Measurements from ENCODE around the gene FNDC3B. TPM values are rescaled to one million over a fixed set of nuclear protein-coding genes. Genes with fewer than 3 reads are reported as not detected.

Gene FNDC3B
- total and polyA plus RNA-seq, 9 donors, result 22.1 to 198 (median 108) TPM

DNA sequence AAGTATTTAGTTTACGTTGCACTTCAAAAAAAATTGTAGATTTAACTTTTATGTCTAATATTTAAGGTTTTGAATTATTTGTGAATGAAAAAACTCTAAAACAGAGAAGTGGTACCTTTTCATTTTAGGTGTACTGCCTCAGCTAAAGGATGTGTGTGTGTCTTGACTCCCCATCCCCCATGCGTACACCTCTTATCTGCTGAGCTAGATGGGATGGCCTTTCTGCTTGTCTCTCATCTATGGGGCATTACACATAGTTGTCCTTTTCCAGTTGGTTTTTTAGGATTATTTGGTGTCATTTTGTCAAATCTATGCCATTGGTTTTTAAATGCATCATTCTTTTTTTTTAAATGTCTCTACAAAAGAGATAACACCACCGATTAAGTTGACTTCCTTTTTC is 110.9 kb downstream of the FNDC3B start:
- Histone ChIP-seq H3K36me3 (no peaks in the 10 kb centered on the region), H3K4me1 (ENCODE audit: insufficient read depth) (peaks cover 14% of the 10 kb centered on the region), H3K9me3 (no peaks in the 10 kb centered on the region), H3K27me3 (no peaks in the 10 kb centered on the region), H3K4me3 (no peak overlapping the region), H3K27ac (no peak overlapping the region)
- intact Hi-C loops (cut with DNase I), result loop anchor here in 1 of 4 donors (10.0 kb wide), 1 partner anchor 105 kb away; no protein-coding TSS in a partner anchor
- no peak for DNase-seq
- TF ChIP-seq EP300 (IDR thresholded peaks at IDR 0.05), result no peak
- TF ChIP-seq, protein P1, sequence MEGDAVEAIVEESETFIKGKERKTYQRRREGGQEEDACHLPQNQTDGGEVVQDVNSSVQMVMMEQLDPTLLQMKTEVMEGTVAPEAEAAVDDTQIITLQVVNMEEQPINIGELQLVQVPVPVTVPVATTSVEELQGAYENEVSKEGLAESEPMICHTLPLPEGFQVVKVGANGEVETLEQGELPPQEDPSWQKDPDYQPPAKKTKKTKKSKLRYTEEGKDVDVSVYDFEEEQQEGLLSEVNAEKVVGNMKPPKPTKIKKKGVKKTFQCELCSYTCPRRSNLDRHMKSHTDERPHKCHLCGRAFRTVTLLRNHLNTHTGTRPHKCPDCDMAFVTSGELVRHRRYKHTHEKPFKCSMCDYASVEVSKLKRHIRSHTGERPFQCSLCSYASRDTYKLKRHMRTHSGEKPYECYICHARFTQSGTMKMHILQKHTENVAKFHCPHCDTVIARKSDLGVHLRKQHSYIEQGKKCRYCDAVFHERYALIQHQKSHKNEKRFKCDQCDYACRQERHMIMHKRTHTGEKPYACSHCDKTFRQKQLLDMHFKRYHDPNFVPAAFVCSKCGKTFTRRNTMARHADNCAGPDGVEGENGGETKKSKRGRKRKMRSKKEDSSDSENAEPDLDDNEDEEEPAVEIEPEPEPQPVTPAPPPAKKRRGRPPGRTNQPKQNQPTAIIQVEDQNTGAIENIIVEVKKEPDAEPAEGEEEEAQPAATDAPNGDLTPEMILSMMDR (IDR thresholded peaks at IDR 0.05), result no peak
- 83 to 89% (median 85%) methylated on average over 3 of the region's 3 CpGs for WGBS, 3 donors

DNA sequence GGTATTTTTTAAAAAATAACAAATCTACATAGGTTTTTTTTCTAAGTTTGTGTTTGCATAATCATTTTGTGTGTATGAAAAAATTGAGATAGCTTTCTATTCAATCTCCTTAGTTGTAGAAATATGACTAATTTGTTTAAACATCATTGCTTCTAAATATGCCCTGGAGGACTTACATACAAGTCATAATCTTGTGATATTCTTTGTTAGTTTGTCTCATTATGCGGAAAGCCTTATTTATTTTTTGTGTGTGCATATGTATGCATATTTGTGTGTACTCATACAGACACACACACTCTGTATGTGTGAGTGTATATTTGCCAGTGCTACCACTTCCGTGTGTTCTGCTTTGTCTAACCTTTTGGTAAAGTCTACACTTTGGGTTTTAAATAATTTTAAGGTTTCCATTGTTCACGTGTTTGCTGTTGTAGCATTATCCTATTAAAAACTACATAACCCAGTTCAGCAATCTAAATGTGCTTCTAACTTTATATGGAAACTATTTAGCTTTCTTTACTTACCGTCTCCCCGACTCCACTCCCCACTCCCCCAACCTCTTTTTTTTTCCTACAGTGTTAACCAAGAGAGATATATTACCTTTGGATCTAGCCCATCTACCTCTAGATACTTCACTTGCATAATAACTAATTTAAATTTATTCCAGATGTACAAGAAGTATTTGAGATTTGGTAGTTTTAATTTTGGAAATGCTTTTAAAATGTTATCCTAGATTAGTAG is 111.7 kb downstream of the FNDC3B start:
- H3K9me3 ChIP-seq, result no peaks in the 10 kb centered on the region
- no peak for DNase-seq
- 62 to 84% (median 70%) methylated on average over 5 of the region's 5 CpGs for WGBS, 3 donors
- H3K27me3 ChIP-seq, result no peaks in the 10 kb centered on the region
- intact Hi-C loops (cut with DNase I), result loop anchor here in 1 of 4 donors (10.0 kb wide), 1 partner anchor 106 kb away; no protein-coding TSS in a partner anchor
- peaks cover 15% of the 10 kb centered on the region for H3K4me1 ChIP-seq (ENCODE audit: insufficient read depth)
- H3K27ac ChIP-seq, result no peak overlapping the region
- TF ChIP-seq, protein P1 (IDR thresholded peaks at IDR 0.05), result no peak
- TF ChIP-seq EP300 (IDR thresholded peaks at IDR 0.05) (no peak), POLR2A (IDR thresholded peaks at IDR 0.05) (no peak)
- H3K36me3 ChIP-seq, result no peaks in the 10 kb centered on the region
- H3K4me3 ChIP-seq, result no peak overlapping the region

DNA sequence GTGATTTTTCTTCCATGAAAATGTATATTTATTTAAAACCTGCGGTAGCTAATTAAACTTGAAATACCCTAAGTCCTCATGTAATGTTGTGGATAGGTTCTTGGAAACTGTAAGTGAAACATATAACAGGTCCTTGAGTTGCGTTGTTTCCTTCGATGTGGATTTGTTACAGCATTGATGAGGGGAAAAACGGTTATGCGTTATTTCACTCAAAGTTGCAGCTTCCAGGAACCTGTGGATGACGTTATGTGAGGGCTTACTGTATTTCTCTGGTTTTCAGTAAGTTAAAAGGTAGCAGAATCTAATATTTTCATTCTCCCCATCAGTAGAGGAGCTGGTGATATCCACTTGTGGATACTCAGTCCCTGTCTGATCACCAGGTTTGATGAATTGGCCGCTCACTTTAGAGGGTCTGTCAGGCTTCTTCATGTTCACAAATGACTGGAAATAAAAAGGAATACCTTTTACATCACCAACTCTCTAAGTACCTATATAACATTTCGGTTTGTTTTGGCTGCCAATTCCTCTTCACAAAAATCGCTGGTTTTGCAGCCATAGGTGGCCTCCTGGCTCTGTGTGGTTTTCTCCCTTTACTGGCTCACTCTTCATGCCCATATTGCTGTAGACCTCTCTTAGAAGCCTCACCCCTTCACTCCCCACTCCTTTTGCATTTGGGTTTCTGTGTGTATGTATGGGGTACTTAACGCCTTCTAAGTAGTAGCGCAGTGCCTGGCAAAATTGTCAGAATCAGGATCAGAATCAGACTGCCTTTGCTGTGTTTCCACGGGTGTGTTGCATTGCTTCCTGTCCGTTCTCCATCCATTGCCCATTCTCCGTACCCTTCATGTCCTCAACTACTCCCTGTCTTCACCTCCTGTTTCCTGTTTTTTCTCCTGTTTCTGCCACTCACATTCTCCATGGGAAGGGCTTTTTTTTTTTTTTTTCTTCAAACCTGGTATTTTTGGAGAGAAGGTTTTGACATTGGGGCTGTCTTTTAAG is 112.6 kb downstream of the FNDC3B start:
- H3K4me3 ChIP-seq, result no peak overlapping the region
- H3K9me3 ChIP-seq, result no peaks in the 10 kb centered on the region
- peak overlapping the region in 1 of 2 donors; percentile 73 for H3K27ac ChIP-seq
- H3K36me3 ChIP-seq, result no peaks in the 10 kb centered on the region
- no peak for DNase-seq
- H3K4me1 ChIP-seq (ENCODE audit: insufficient read depth), result peaks cover 17% of the 10 kb centered on the region
- no peaks in the 10 kb centered on the region for H3K27me3 ChIP-seq
- intact Hi-C loops (cut with DNase I), result loop anchor here in 1 of 4 donors (10.0 kb wide), 1 partner anchor 107 kb away; no protein-coding TSS in a partner anchor
- WGBS, 3 donors, result 79 to 89% (median 88%) methylated on average over 14 of the region's 14 CpGs
- TF ChIP-seq EP300 (IDR thresholded peaks at IDR 0.05), result no peak
- TF ChIP-seq, protein P1 (IDR thresholded peaks at IDR 0.05), result no peak
- TF ChIP-seq POLR2A (IDR thresholded peaks at IDR 0.05), result no peak

DNA sequence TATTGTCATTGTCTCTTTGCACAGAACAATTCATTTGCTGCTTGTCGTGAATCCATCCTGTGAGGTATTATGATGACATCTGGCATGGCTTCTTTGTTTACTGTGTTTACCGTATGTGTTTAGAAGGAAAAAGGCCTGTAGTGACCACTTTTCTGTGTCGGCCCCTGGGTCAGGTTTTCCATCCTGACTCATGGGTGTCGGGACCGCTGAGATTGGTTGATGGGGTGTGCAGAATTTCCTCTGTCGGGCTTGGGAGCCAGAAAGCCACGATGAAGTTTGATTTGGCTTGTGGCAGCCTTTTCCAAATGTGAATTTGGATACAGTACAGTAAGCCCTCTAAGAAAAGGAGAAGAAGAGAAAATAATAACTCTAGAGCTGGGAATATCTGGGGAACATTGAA is 113.5 kb downstream of the FNDC3B start:
- WGBS, 3 donors, result 8 to 16% (median 10%) methylated on average over 7 of the region's 7 CpGs
- peak overlapping the region; percentile 72 to 73 for H3K27ac ChIP-seq
- H3K27me3 ChIP-seq, result no peaks in the 10 kb centered on the region
- no peaks in the 10 kb centered on the region for H3K9me3 ChIP-seq
- TF ChIP-seq EP300 (IDR thresholded peaks at IDR 0.05) (no peak), POLR2A (IDR thresholded peaks at IDR 0.05) (no peak)
- TF ChIP-seq, protein P1 (IDR thresholded peaks at IDR 0.05), result no peak
- intact Hi-C loops (cut with DNase I), result loop anchor here in 1 of 4 donors (10.0 kb wide), 1 partner anchor 108 kb away; no protein-coding TSS in a partner anchor
- no peak for DNase-seq
- H3K4me1 ChIP-seq (ENCODE audit: insufficient read depth), result peaks cover 17% of the 10 kb centered on the region
- no peaks in the 10 kb centered on the region for H3K36me3 ChIP-seq
- no peak overlapping the region for H3K4me3 ChIP-seq
